ENCODE data around the gene EPHA6.

DNA sequence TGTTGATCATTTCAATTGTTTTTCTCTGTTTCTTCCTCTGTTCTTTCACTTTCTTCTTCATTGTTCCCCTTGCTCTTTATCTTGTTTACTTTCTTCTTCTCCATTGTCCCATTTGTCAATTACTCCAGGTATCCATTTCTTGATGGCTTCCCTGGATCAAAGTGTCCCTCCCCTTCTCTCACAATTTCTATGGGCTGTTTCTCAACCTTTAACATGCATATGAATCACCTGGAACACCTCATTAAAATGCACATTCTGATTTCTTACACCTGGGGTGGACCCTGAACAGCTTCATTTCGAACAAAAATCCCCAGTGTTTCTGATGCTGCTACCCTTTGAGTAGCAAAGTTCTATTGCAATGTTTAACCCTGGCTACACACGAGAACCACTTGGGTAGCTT lies 454.8 kb downstream of the EPHA6 start:
- TF ChIP-seq, protein P1, sequence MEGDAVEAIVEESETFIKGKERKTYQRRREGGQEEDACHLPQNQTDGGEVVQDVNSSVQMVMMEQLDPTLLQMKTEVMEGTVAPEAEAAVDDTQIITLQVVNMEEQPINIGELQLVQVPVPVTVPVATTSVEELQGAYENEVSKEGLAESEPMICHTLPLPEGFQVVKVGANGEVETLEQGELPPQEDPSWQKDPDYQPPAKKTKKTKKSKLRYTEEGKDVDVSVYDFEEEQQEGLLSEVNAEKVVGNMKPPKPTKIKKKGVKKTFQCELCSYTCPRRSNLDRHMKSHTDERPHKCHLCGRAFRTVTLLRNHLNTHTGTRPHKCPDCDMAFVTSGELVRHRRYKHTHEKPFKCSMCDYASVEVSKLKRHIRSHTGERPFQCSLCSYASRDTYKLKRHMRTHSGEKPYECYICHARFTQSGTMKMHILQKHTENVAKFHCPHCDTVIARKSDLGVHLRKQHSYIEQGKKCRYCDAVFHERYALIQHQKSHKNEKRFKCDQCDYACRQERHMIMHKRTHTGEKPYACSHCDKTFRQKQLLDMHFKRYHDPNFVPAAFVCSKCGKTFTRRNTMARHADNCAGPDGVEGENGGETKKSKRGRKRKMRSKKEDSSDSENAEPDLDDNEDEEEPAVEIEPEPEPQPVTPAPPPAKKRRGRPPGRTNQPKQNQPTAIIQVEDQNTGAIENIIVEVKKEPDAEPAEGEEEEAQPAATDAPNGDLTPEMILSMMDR (conservative IDR thresholded peaks at IDR 0.05) = no peak
- no peak for TF ChIP-seq EZH2 (IDR thresholded peaks at IDR 0.05; ENCODE audit: low read depth)
